Aorta (tissue), 5 donors: ENCODE data around the gene SPECC1. TPM values are rescaled to one million over a fixed set of nuclear protein-coding genes. Genes with fewer than 3 reads are reported as not detected.
"Not testable (repeated sequence)": the region's sequence is repeated elsewhere in the genome, so short reads cannot be mapped to it uniquely, and the experiment has no call there.

Experiments
- ATAC-seq: fragments of 200-7000 bp; cut with Tn5 transposase; one replicate; pipeline ENCODE4 v1.9.1; 2022; ENCODE audit warnings: moderate library complexity; ENCODE audit not compliant: low FRiP score
- DNase-seq, 2 donors: peaks; one replicate each; pipeline ENCODE4 v3.0.0-alpha.2; 2020
- H3K27ac ChIP-seq, 2 donors: one replicate each; pipeline ENCODE4 v1.5.1; 2013; ENCODE audit warnings: low read length in 2 of 2, mild to moderate bottlenecking in 2 of 2, moderate library complexity in 2 of 2, control low read depth in 1 of 2, inconsistent platforms in 1 of 2, low read depth in 1 of 2
- H3K27me3 ChIP-seq, 2 donors: one replicate each; pipeline ENCODE4 v1.6.1; 2013; ENCODE audit warnings: control low read depth in 1 of 2, low read length in 1 of 2, mild to moderate bottlenecking in 1 of 2, moderate library complexity in 1 of 2; ENCODE audit not compliant: insufficient read depth in 2 of 2, control insufficient read depth in 1 of 2
- H3K36me3 ChIP-seq, 2 donors: one replicate each; pipeline ENCODE4 v1.6.1; 2013; ENCODE audit warnings: control low read depth in 1 of 2, low read length in 1 of 2, mild to moderate bottlenecking in 1 of 2; ENCODE audit not compliant: insufficient read depth in 2 of 2, control insufficient read depth in 1 of 2
- H3K4me1 ChIP-seq, 2 donors: one replicate each; pipeline ENCODE4 v1.6.1; 2013; ENCODE audit warnings: low read length in 2 of 2, control low read depth in 1 of 2, mild to moderate bottlenecking in 1 of 2, moderate library complexity in 1 of 2; ENCODE audit not compliant: insufficient read depth in 2 of 2, control insufficient read depth in 1 of 2
- H3K4me3 ChIP-seq, 2 donors: one replicate each; pipeline ENCODE4 v1.5.1; 2013; ENCODE audit warnings: low read length in 2 of 2, control low read depth in 1 of 2, mild to moderate bottlenecking in 1 of 2
- H3K9me3 ChIP-seq: one replicate; pipeline ENCODE4 v1.6.1; 2013; ENCODE audit warnings: mild to moderate bottlenecking, low read length; ENCODE audit not compliant: control insufficient read depth
- WGBS, 2 donors: extraction: QIAGEN DNeasy Blood & Tissue Kit; methylation state at CpG; one replicate each; pipeline ENCODE4 v1.1.7; 2013; 5-methylcytosine and 5-hydroxymethylcytosine counted together
- intact Hi-C, 2 donors: fragments of 100-400 bp; cut with DNase I; formaldehyde crosslinking; loops; one replicate each; pipeline versions ENCODE4 v1.14.2 to v1.15.0; 2022
- polyA plus RNA-seq, 2 donors: library from polyadenylated mRNA; stranded (reverse); fragments of 200-250 nt; gene quantifications; one replicate each; pipeline ENCODE4 v1.2.3, GENCODE V29; 2013
- total RNA-seq, 2 donors: library from RNA; stranded (reverse); fragmentation: NEBNext Ultra II Directional; extraction: Animal tissue kit (Norgen Biotek cat#: 25700); gene quantifications; one replicate each; pipeline ENCODE4 v1.2.1, GENCODE V29; 2021
- donor health status: healthy with polysubstance abuse.
- donor health status: Bipolar disorder and iron deficiency.
- donor health status: DM: no; HTN: no; CAD: no.
- donor health status: DM: no; HTN: no; CAD: no.
- donor health status: DM: yes; HTN: yes; CAD: no.

Gene SPECC1
- total and polyA plus RNA-seq, 4 donors = 37.4 to 68.8 (median 50.3) TPM

- Histone ChIP-seq H3K27me3 (no peaks in the 10 kb centered on the region), H3K4me3 (peak overlapping the region; percentile 53 to 74), H3K9me3 (no peaks in the 10 kb centered on the region), H3K36me3 (no peaks in the 10 kb centered on the region), H3K4me1 (peaks cover 4 to 6% of the 10 kb centered on the region in 2 donors), H3K27ac (peak overlapping the region in 1 of 2 donors; percentile 39)
- intact Hi-C loops = loop anchor here in 1 of 2 donors (5.0 kb wide), 1 partner anchor 52 kb away; no protein-coding TSS in a partner anchor
- ATAC-seq (peak; percentile 97), DNase-seq (peak; percentile 99)
- WGBS, 2 donors = 13 to 15% methylated on average over 53 to 69 of the region's 69 CpGs
These were observed 146.4 kb downstream of the SPECC1 start for GRCh38 chr17:20155258-20156195.

DNA sequence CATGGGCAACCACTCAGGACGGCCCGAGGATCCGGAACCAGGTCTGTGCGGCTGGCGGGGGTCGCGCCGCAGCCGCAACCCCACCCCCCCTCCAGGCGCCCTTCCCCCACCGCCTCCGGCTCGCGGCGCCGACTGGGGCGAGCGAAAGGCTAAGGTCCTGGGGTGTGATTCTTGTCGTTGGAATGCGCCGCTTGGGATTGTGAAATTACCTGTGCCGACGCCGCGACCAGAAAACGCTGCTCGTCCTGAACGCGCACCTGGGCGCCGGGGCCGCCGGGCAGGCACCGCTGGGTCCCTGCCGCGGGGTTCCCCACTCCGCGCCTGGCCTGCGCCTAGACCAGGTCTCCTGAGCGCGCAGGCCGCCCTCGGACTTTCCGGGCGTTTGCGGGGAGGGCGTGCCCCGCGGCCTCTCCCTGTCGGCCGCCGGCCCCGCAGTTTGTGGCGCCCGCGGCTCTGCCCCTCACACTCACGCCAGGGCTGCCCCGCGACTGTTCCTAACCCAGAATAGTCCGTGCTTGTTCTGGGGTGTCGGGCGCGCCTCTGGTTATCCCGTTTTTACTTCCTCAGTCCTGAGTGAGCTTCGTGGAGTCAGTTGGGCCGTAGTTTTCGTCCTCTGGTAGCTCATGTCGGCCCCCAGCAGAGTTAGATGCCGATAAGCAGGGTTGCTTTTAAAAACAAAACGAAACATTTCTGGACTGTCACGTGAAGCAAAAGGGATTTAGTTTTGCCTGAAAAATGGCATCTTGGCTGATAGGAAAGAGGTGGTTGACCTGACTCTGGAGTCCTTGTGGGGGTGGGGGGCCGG, 147.2 kb downstream of the SPECC1 start:
- no peaks in the 10 kb centered on the region for H3K9me3 ChIP-seq
- ATAC-seq (peak; percentile 54), DNase-seq (peak; percentile 62 to 76)
- H3K4me3 ChIP-seq = peak overlapping the region; percentile 53 to 74
- intact Hi-C loops = loop anchor here in 1 of 2 donors (5.0 kb wide), 1 partner anchor 51 kb away; no protein-coding TSS in a partner anchor
- peak overlapping the region in 1 of 2 donors; percentile 49 for H3K27ac ChIP-seq
- 1% methylated on average over 72 of the region's 72 CpGs for WGBS, 2 donors
- peaks cover 4 to 6% of the 10 kb centered on the region in 2 donors for H3K4me1 ChIP-seq
- no peaks in the 10 kb centered on the region for H3K27me3 ChIP-seq
- no peaks in the 10 kb centered on the region for H3K36me3 ChIP-seq

DNA sequence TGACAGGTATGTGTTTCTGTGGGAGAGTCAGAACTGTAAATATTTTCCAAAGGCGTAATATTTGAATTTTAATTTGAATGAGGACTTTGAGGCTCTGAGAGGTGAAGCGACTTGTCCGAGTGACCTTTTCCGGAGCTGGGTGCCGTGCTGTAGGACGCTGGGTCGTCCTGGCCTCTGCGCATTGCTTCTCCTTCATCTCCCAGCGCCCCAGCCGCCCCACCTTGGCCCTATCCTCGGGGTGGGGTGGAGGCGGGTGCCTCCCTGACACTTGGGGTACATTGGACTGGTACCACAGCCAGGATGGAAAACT, 147.8 kb downstream of the SPECC1 start:
- WGBS, 2 donors = 52 to 69% methylated on average over 12 of the region's 12 CpGs
- ATAC-seq (no peak), DNase-seq (no peak)
- Histone ChIP-seq H3K36me3 (no peaks in the 10 kb centered on the region), H3K4me3 (peak overlapping the region; percentile 53 to 74), H3K27ac (no peak overlapping the region), H3K27me3 (no peaks in the 10 kb centered on the region), H3K4me1 (peaks cover 4 to 6% of the 10 kb centered on the region in 2 donors), H3K9me3 (no peaks in the 10 kb centered on the region)
- intact Hi-C loops = loop anchor here in 1 of 2 donors (5.0 kb wide), 1 partner anchor 50 kb away; no protein-coding TSS in a partner anchor

GRCh38 chr17:20158580-20158979, 149.4 kb downstream of the SPECC1 start:
- Histone ChIP-seq H3K4me1 (peaks cover 4 to 6% of the 10 kb centered on the region in 2 donors), H3K9me3 (no peaks in the 10 kb centered on the region), H3K27ac (no peak overlapping the region), H3K27me3 (no peaks in the 10 kb centered on the region), H3K36me3 (no peaks in the 10 kb centered on the region), H3K4me3 (no peak overlapping the region)
- DNase-seq (no peak), ATAC-seq (no peak)
- WGBS, 2 donors = 84 to 85% methylated on average over 5 of the region's 5 CpGs
- intact Hi-C loops = loop anchor here in 1 of 2 donors (5.0 kb wide), 1 partner anchor 49 kb away; no protein-coding TSS in a partner anchor

DNA sequence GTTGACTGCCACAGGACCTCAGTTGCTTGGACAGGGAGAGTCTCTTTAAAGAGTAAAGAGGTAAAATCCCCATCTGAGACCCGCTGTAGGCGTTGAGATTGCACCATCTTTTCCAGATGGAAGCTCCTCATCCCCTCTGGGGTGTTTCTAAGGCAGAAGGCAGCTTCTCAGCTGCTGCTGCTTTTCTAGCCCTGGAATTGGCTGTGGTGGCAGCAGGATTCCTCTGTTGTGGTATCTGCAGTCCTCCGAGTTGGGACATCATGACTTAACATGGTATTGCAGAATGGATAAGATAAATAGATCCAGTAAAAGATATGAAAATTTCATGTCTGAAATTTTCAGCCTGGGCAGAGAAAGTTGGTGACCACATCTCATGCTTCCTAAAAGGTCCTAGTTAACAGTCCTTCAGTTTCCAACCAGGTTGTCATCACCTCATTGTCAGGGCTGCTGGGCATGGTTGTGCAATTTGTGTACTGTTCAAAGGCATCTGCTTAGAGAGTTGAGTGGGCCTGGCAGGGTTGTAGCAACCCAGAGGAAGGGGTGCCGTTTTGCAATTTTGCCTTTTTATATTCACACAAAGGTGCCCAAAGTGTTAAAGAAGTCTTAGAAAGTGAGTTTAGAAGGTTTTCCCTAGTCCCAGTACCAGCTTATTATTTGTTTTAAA, 150.4 kb downstream of the SPECC1 start:
- ATAC-seq = no peak
- H3K36me3 ChIP-seq = no peaks in the 10 kb centered on the region
- H3K27ac ChIP-seq = no peak overlapping the region
- no peaks in the 10 kb centered on the region for H3K27me3 ChIP-seq
- intact Hi-C loops = loop anchor here in 1 of 2 donors (5.0 kb wide), 1 partner anchor 48 kb away; no protein-coding TSS in a partner anchor
- no peak for DNase-seq
- H3K9me3 ChIP-seq = no peaks in the 10 kb centered on the region
- WGBS, 2 donors = 92 to 93% methylated on average over 4 of the region's 4 CpGs
- H3K4me3 ChIP-seq = no peak overlapping the region
- peaks cover 4 to 6% of the 10 kb centered on the region in 2 donors for H3K4me1 ChIP-seq

- intact Hi-C loops, ATAC-seq, H3K27ac ChIP-seq, H3K9me3 ChIP-seq, DNase-seq, H3K27me3 ChIP-seq, H3K36me3 ChIP-seq, H3K4me1 ChIP-seq, H3K4me3 ChIP-seq: not testable (repeated sequence)
- WGBS, 2 donors = 86 to 91% methylated on average over 4 of the region's 4 CpGs
These were observed 156.4 kb downstream of the SPECC1 start for GRCh38 chr17:20165516-20165915.

GRCh38 chr17:20170085-20170484, 160.9 kb downstream of the SPECC1 start:
- intact Hi-C loops = no loop called here

DNA sequence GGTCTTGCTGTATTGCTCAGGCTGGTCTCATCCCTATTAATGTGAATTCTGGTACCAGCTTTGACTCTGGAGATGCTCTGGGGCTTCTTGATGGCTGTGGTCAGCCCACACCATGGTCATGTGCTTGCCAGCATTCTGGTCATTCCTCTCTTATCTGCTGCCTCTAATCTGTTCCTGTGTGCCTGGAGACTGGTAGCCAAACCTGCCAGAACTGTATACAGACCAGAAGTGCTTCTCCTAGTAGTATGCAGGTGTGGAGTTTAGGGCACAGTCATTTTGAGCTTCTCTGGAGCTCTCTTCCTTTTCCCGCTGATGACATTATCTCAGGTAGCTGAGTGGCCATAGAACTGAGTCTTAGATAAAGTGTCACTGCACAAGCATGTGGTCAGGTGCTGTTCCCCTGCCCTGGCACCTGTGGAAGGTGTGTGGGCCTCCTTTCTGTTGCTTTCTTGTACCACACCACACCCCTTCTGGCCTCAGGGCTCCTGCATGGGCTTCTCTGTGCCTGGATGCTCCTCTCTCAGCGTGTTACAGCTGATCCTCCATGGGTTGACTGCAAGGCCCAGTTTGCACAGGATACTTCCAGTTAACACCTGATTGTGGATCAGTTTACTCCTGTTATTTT, 162.7 kb downstream of the SPECC1 start:
- 90 to 100% methylated on average over 2 of the region's 2 CpGs for WGBS, 2 donors
- Histone ChIP-seq H3K4me3 (no peak overlapping the region), H3K9me3 (no peaks in the 10 kb centered on the region), H3K36me3 (no peaks in the 10 kb centered on the region), H3K27me3 (no peaks in the 10 kb centered on the region), H3K27ac (peak overlapping the region in 1 of 2 donors; percentile 3), H3K4me1 (peaks cover 1 to 9% of the 10 kb centered on the region in 2 donors)
- intact Hi-C loops = no loop called here
- no peak for ATAC-seq
- DNase-seq = no peak

More at GRCh38 chr17:20170085-20170484, 160.9 kb downstream of the SPECC1 start:
- Histone ChIP-seq H3K36me3 (no peaks in the 10 kb centered on the region), H3K27ac (no peak overlapping the region), H3K4me3 (no peak overlapping the region), H3K9me3 (no peaks in the 10 kb centered on the region), H3K27me3 (no peaks in the 10 kb centered on the region), H3K4me1 (peaks cover 1 to 9% of the 10 kb centered on the region in 2 donors)
- 61% methylated on average over 3 of the region's 3 CpGs for WGBS, 2 donors
- ATAC-seq (no peak), DNase-seq (no peak)
